Panc1 (cell line): ENCODE results near the gene GNG7. TPM values are rescaled to one million over a fixed set of nuclear protein-coding genes. Genes with fewer than 3 reads are reported as not detected.
"Not testable (repeated sequence)": the region's sequence is repeated elsewhere in the genome, so short reads cannot be mapped to it uniquely, and the experiment has no call there.

ENCODE experiments used
- ATAC-seq: fragments of 200-7000 bp; cut with Tn5 transposase; 2 replicates; pipeline ENCODE4 v1.9.1; 2020; ENCODE audit warnings: mild to moderate bottlenecking, moderate library complexity
- BruUV-seq: library from RNA; stranded (reverse); fragments of 400-500 nt; replicated peaks from 2 replicates; lab custom pipeline; 2021; lab: Mats Ljungman, UMichigan
- CTCF ChIA-PET: fragments of 300-600 bp; sonication (Branson Sonifier 250); formaldehyde crosslinking; loops from one replicate; lab custom pipeline; 2022; ENCODE audit warnings: antibody characterized with exemption; lab: Charles Lee
- POLR2A ChIA-PET: fragments of 300-600 bp; sonication (Branson Sonifier 250); formaldehyde crosslinking; loops from one replicate; lab custom pipeline; 2022; ENCODE audit warnings: antibody characterized with exemption; lab: Charles Lee
- DNase-seq: peaks from one replicate; pipeline ENCODE4 v3.0.0-alpha.2; 2010; ENCODE audit warnings: low read depth, low spot score
- H3K27ac ChIP-seq: 2 replicates; pipeline ENCODE4 v1.5.1; 2011; ENCODE audit warnings: mild to moderate bottlenecking, low read length, inconsistent platforms
- H3K27me3 ChIP-seq: fragments of 200-500 bp; sonication (Bioruptor generic); 2 replicates; pipeline ENCODE4 v1.6.0; 2014; ENCODE audit warnings: low read length, inconsistent platforms; ENCODE audit not compliant: control insufficient read depth, insufficient read depth
- H3K36me3 ChIP-seq: fragments of 200-500 bp; sonication (Bioruptor generic); 2 replicates; pipeline ENCODE4 v1.5.1; 2014; ENCODE audit warnings: inconsistent platforms, mild to moderate bottlenecking, low read length, moderate library complexity; ENCODE audit not compliant: control insufficient read depth, insufficient read depth
- H3K4me1 ChIP-seq: 2 replicates; pipeline ENCODE4 v1.5.1; 2011; ENCODE audit warnings: inconsistent platforms, mild to moderate bottlenecking, low read length, moderate library complexity; ENCODE audit not compliant: control insufficient read depth, insufficient read depth
- H3K4me3 ChIP-seq, 2 experiments: 2 replicates each; pipeline ENCODE4 v1.5.1; 2011 to 2012; ENCODE audit warnings: low read depth in 2 of 2, low read length in 2 of 2, mild to moderate bottlenecking in 2 of 2, inconsistent platforms in 1 of 2, moderate library complexity in 1 of 2
- H3K9me3 ChIP-seq: fragments of 200-500 bp; sonication (Bioruptor generic); 2 replicates; pipeline ENCODE4 v1.5.1; 2014; ENCODE audit warnings: low read depth, mild to moderate bottlenecking, inconsistent platforms, low read length, moderate library complexity; ENCODE audit not compliant: control insufficient read depth, insufficient read depth
- CTCF ChIP-seq: fragments of 450-650 bp; IDR thresholded peaks from 2 replicates; pipeline ENCODE4 v1.5.1; 2017; ENCODE audit warnings: mild to moderate bottlenecking
- POLR2AphosphoS5 ChIP-seq: IDR thresholded peaks from 2 replicates; pipeline ENCODE4 v1.6.1; 2012; ENCODE audit warnings: mild to moderate bottlenecking, low read depth, low read length, moderate library complexity
- SIN3A ChIP-seq: IDR thresholded peaks from 2 replicates; pipeline ENCODE4 v1.6.1; 2012; ENCODE audit warnings: low read depth, mild to moderate bottlenecking, low read length, moderate library complexity, borderline replicate concordance; ENCODE audit not compliant: insufficient read depth
- TCF7L2 ChIP-seq: IDR thresholded peaks from 2 replicates; pipeline ENCODE4 v1.6.1; 2011; ENCODE audit warnings: mild to moderate bottlenecking, low read depth, low read length, inconsistent platforms
- in situ Hi-C: cut with HindIII; loops from 2 replicates; pipeline ENCODE4 v1.10.0; 2016; ENCODE audit warnings: low sequenced_read_pairs, low pct_unique_long_range_greater_than_20kb
- intact Hi-C: fragments of 100-400 bp; cut with micrococcal nuclease; formaldehyde crosslinking; loops from one replicate; pipeline ENCODE4 v1.10.0; 2022; ENCODE audit not compliant: unreplicated experiment
- total RNA-seq: library from RNA; stranded (reverse); gene quantifications from one replicate; pipeline ENCODE4 v1.2.1, GENCODE V29; 2021; ENCODE audit not compliant: unreplicated experiment
- TF ChIP-seq, protein P1 (sequence below), 2 experiments: IDR thresholded peaks; 2 replicates each; pipeline ENCODE4 v1.6.1; 2011 to 2012; ENCODE audit warnings: low read depth in 2 of 2, control low read depth in 1 of 2, low read length in 1 of 2, mild to moderate bottlenecking in 1 of 2, moderate library complexity in 1 of 2; ENCODE audit not compliant: insufficient read depth in 1 of 2

Gene GNG7
- total RNA-seq, 1 experiment from 2014 or later: 0.74 TPM

- in situ Hi-C loops: no loop called here
- ATAC-seq (no peak), DNase-seq (no peak)
- intact Hi-C loops: no loop called here
- 0 out of 2 replicates have a peak, but pooled peaks cover 3% of the 10 kb centered on the region for H3K4me1 ChIP-seq
- H3K27ac ChIP-seq: no peak overlapping the region
- H3K4me3 ChIP-seq: no peak overlapping the region
- no peaks in the 10 kb centered on the region for H3K9me3 ChIP-seq
- ChIA-PET CTCF (no interaction called here), POLR2A (no interaction called here)
- BruUV-seq: TSS peak; percentile 75
- no peaks in the 10 kb centered on the region for H3K27me3 ChIP-seq
- TF ChIP-seq CTCF: no peak
- TF ChIP-seq, protein P1, sequence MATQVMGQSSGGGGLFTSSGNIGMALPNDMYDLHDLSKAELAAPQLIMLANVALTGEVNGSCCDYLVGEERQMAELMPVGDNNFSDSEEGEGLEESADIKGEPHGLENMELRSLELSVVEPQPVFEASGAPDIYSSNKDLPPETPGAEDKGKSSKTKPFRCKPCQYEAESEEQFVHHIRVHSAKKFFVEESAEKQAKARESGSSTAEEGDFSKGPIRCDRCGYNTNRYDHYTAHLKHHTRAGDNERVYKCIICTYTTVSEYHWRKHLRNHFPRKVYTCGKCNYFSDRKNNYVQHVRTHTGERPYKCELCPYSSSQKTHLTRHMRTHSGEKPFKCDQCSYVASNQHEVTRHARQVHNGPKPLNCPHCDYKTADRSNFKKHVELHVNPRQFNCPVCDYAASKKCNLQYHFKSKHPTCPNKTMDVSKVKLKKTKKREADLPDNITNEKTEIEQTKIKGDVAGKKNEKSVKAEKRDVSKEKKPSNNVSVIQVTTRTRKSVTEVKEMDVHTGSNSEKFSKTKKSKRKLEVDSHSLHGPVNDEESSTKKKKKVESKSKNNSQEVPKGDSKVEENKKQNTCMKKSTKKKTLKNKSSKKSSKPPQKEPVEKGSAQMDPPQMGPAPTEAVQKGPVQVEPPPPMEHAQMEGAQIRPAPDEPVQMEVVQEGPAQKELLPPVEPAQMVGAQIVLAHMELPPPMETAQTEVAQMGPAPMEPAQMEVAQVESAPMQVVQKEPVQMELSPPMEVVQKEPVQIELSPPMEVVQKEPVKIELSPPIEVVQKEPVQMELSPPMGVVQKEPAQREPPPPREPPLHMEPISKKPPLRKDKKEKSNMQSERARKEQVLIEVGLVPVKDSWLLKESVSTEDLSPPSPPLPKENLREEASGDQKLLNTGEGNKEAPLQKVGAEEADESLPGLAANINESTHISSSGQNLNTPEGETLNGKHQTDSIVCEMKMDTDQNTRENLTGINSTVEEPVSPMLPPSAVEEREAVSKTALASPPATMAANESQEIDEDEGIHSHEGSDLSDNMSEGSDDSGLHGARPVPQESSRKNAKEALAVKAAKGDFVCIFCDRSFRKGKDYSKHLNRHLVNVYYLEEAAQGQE (IDR thresholded peaks at IDR 0.05; ENCODE audit: insufficient read depth in 1 of 2, low read depth in 2 of 2, low read length in 1 of 2): no peak
- TF ChIP-seq SIN3A: no peak
- no peak for TF ChIP-seq TCF7L2
- TF ChIP-seq POLR2AphosphoS5: no peak
- H3K36me3 ChIP-seq: no peaks in the 10 kb centered on the region
Measured at GRCh38 chr19:2715470-2716274, 13.2 kb upstream of the GNG7 start.

DNA sequence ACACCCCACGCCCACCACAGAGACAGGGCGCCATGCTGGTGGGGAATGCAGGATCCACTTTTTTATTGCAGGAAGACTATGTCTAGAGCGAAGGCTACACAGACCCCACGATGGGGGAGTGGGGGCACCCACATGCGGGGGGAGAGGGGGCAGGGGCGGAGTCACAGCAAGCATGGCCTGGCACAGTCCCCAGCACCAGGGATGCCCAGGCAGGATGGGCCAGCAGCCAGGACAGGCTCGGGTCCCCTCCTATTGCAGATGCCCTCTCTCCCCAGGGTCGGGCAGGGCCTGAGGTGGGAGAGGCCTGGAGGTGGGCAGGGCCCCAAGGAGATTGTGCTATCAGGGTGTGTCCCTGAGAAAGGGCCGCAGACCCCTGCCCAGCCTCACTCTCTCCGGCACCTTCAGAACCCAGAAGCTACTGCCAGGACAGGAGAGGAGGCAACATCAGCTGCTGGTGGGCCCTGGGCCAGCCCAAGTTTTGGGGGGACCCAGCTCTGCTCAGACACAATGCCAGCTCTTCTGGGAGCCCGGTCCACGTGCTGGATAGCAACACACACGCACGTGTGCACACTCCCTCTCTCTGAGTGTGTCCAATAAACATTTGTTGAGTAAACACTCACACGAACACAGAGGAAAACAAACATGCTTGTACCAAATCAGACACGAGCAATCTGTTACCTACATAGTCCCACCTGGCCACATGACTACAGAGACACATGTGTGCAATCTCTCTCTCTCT is 12.2 kb upstream of the GNG7 start:
- no peak for TF ChIP-seq SIN3A
- no peak for TF ChIP-seq TCF7L2
- TF ChIP-seq CTCF: no peak
- no peak for TF ChIP-seq POLR2AphosphoS5
- TF ChIP-seq, protein P1 (IDR thresholded peaks at IDR 0.05; ENCODE audit: insufficient read depth in 1 of 2, low read depth in 2 of 2, low read length in 1 of 2): no peak
- H3K4me1 ChIP-seq: 0 out of 2 replicates have a peak, but pooled peaks cover 1% of the 10 kb centered on the region
- no peak for DNase-seq
- no peaks in the 10 kb centered on the region for H3K9me3 ChIP-seq
- H3K4me3 ChIP-seq: no peak overlapping the region
- CTCF ChIA-PET: no interaction called here
- BruUV-seq: no TSS peak
- H3K36me3 ChIP-seq: no peaks in the 10 kb centered on the region
- intact Hi-C loops: no loop called here
- no peak overlapping the region for H3K27ac ChIP-seq
- no peak for ATAC-seq
- POLR2A ChIA-PET: no interaction called here
- H3K27me3 ChIP-seq: no peaks in the 10 kb centered on the region
- in situ Hi-C loops: no loop called here

GRCh38 chr19:2714102-2714501 is 11.6 kb upstream of the GNG7 start:
- H3K36me3 ChIP-seq, ATAC-seq, CTCF ChIA-PET, intact Hi-C loops, H3K27ac ChIP-seq, H3K27me3 ChIP-seq, H3K9me3 ChIP-seq, DNase-seq, BruUV-seq, in situ Hi-C loops, H3K4me3 ChIP-seq, POLR2A ChIA-PET, H3K4me1 ChIP-seq: not testable (repeated sequence)
